GM06990 (cell line): Measurements from ENCODE around the gene LINC00305.

Source experiments
- DNase-seq: peaks from one replicate; pipeline ENCODE4 v3.0.0-alpha.2; 2011; ENCODE audit not compliant: insufficient read length; ENCODE audit errors: extremely low read depth
- H3K27me3 ChIP-seq: replicated peaks from 2 replicates; pipeline ENCODE4 v1.6.0; 2011; ENCODE audit warnings: low read length; ENCODE audit not compliant: control insufficient read depth, insufficient read depth
- H3K36me3 ChIP-seq: 2 replicates; pipeline ENCODE4 v1.5.1; 2011; ENCODE audit warnings: low read length; ENCODE audit not compliant: control insufficient read depth, insufficient read depth
- H3K4me3 ChIP-seq: replicated peaks from 2 replicates; pipeline ENCODE4 v1.5.1; 2011; ENCODE audit warnings: low read depth, mild to moderate bottlenecking, control low read depth, low read length
- TF ChIP-seq, protein P1 (sequence below): IDR thresholded peaks from 2 replicates; pipeline ENCODE4 v1.5.1; 2011; ENCODE audit warnings: low read length, control low read depth, mild to moderate bottlenecking, inconsistent platforms; ENCODE audit not compliant: insufficient read depth, poor library complexity, severe bottlenecking

Gene LINC00305

DNA sequence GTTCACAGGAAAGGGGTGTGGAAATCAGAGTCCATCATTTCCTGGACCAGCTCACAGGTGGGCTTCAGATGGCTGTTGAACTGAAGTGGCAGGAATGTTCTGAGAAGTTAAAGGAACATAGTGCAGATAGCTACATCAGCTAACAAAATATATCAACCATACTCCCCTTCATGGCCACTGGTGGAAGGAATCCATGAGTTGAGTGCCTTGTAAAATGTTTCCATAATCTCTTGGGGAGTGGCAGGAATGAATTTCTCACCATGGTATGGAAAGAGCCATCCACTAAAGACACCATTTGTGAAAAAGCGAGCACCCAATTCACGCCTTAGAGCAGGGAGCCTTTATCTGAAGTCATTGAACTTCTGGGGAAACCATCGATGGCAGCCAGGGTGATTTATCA lies at the start of gene LINC00305:
Gene LINC00305, minus strand, starts transcription at position 101 of the 400 bp plus-strand sequence.
- Histone ChIP-seq H3K36me3 (no peaks in the 10 kb centered on the region), H3K4me3 (no peak within 1 kb of the TSS), H3K27me3 (no peaks in the 10 kb centered on the region)
- TF ChIP-seq, protein P1, sequence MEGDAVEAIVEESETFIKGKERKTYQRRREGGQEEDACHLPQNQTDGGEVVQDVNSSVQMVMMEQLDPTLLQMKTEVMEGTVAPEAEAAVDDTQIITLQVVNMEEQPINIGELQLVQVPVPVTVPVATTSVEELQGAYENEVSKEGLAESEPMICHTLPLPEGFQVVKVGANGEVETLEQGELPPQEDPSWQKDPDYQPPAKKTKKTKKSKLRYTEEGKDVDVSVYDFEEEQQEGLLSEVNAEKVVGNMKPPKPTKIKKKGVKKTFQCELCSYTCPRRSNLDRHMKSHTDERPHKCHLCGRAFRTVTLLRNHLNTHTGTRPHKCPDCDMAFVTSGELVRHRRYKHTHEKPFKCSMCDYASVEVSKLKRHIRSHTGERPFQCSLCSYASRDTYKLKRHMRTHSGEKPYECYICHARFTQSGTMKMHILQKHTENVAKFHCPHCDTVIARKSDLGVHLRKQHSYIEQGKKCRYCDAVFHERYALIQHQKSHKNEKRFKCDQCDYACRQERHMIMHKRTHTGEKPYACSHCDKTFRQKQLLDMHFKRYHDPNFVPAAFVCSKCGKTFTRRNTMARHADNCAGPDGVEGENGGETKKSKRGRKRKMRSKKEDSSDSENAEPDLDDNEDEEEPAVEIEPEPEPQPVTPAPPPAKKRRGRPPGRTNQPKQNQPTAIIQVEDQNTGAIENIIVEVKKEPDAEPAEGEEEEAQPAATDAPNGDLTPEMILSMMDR, result no peak
- DNase-seq, result no peak

DNA sequence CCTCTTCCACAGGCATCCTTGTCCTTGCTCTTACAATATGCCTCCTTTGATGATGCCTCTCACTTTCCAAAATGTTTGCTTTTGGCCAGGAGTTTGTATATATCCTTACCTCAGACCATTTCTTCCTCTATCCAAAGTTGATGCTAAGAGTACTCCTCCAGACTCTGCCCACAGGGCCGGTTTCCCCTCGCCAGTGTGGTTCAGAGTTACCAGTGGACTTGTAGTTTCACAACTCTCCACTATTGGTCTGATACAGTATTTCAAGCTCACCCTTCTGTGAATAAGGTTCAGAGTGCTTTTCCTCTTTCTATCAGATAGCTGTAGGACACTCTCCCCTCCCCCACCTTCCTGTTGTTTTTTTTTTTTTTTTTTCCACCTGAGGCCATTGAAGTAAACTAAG lies 42.2 kb upstream of the LINC00305 start:
- no peaks in the 10 kb centered on the region for H3K36me3 ChIP-seq
- H3K4me3 ChIP-seq, result no peak overlapping the region
- DNase-seq, result no peak
- TF ChIP-seq, protein P1, result no peak
- H3K27me3 ChIP-seq, result no peaks in the 10 kb centered on the region; the same call in 1 of the 2 replicates

DNA sequence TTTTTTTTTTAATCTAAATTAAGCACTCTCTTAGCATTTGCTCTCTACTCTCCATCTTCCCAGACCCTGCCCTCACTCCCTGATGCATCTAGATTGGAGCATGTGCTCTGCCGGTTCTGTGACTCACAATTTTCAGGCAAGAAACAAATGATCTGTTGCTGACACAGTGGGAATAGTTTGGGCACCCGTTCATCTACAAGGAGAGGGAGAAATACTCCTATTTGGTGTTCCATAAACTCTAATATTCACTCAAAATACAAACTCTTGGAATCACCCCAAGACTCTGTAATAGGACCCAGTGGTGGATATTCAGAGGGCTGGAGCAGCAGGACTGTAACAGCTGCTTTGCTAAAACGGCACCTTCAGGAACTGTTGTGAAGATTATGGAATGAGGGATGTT lies 37.1 kb upstream of the LINC00305 start:
- DNase-seq, result no peak
- no peaks in the 10 kb centered on the region; the same call in 1 of the 2 replicates for H3K27me3 ChIP-seq
- H3K36me3 ChIP-seq, result no peaks in the 10 kb centered on the region
- no peak overlapping the region for H3K4me3 ChIP-seq
- TF ChIP-seq, protein P1, result no peak

DNA sequence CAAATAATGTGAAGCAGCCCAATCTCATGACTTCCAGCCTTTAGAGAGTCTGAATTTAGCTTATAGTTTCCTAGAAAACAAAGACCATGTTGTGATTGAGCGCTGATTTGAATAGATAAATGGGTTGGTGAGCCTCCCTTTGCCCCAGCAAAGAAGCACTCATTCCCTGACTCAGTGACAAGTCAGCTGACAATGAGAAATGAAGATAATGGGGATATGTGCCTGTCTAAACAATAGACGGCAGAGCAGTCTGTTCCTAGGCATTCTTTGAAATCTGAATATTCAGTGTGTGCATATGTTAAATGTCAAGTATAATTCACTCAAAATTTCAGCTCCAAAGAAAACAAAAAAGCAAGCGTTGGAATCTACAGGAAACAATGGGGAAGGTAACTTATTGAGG lies 34.8 kb upstream of the LINC00305 start:
- TF ChIP-seq, protein P1, result no peak
- no peak for DNase-seq
- Histone ChIP-seq H3K27me3 (no peaks in the 10 kb centered on the region; the same call in 1 of the 2 replicates), H3K36me3 (no peaks in the 10 kb centered on the region), H3K4me3 (no peak overlapping the region)

DNA sequence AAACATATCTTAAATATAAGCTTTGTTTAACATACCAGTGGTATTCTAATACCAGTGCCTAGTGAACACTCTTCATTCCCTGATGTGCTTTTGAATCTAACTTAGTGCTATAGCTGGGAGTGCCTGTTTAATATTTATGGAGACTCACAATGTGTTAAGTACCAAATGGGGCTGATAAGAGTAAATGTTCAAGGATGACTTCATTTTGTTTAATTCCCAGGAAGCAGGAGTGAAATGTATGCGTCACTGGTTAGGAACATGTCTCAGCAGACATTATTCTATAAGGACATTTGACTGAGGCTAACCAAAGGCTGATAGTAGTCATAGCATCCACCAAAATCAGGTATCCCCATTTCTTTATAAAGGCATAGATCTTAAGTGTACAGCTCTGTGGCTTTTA lies 31.7 kb upstream of the LINC00305 start:
- Histone ChIP-seq H3K27me3 (no peaks in the 10 kb centered on the region), H3K36me3 (no peaks in the 10 kb centered on the region), H3K4me3 (no peak overlapping the region)
- no peak for DNase-seq
- TF ChIP-seq, protein P1, result no peak

DNA sequence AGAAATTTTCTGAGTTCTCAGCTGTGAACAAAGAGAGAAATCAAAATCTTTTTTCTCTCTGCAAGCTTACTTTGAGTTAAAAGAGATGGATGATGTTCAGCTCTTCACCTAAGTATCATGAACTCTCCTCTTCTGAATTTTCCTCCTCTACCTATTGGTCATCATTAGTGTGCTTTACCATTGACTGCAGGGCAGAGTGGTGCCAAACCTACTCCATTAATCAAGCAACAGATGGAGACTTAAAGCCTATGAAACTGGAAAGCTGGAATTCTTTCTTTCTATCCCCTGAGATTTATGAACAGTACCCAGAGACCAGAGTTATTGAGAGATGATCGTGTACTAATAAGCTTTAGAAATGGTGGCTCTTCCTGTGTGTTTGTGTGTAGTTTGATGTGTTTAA lies 31.3 kb upstream of the LINC00305 start:
- no peaks in the 10 kb centered on the region for H3K36me3 ChIP-seq
- no peaks in the 10 kb centered on the region for H3K27me3 ChIP-seq
- TF ChIP-seq, protein P1, result no peak
- H3K4me3 ChIP-seq, result no peak overlapping the region
- no peak for DNase-seq
